H1 (cell line): ENCODE results near the gene PPP1CA. TPM values are rescaled to one million over a fixed set of nuclear protein-coding genes. Genes with fewer than 3 reads are reported as not detected.

ENCODE experiments used
- polyA plus RNA-seq, 7 experiments: library from polyadenylated mRNA; depleted of rRNA in 3 of 7; stranded (reverse) in 5 of 7; unstranded in 2 of 7; fragments of >200 nt in 5 of 7; fragments of 200-250 nt in 2 of 7; gene quantifications; 1 replicate in 5 of 7; 2 replicates in 1 of 7; 4 replicates in 1 of 7; pipeline versions ENCODE4 v1.2.1 to v1.2.3, GENCODE V29; 2011 to 2013; ENCODE audit warnings: missing spikeins in 2 of 7, mixed read lengths in 2 of 7
- small RNA-seq: library from polyadenylated mRNA; stranded (forward); fragments of <200 nt; extraction: miRNeasy Mini kit (QIAGEN cat#:217004); gene quantifications from one replicate; pipeline ENCODE3, GENCODE V24; 2013; ENCODE audit not compliant: insufficient read depth
- total RNA-seq: library from RNA; stranded (reverse); fragmentation: NEBNext Ultra II Directional; extraction: Animal tissue kit (Norgen Biotek cat#: 25700); gene quantifications from 2 replicates; pipeline ENCODE4 v1.2.1, GENCODE V29; 2021

The PPP1CA gene
- total and polyA plus RNA-seq, 2 of the 8 experiments (the other 6 are each of a cell fraction or from before 2014, with no cell fraction given), result 198 to 359 TPM

Small RNA genes within 50 kb of the gene (small RNA-seq; reads per million reads assigned to genes)
- not detected for gene RN7SKP239
- gene RNU6-1238P, result not detected

Other genes with a start within 250 kb of the PPP1CA start
- gene GRK2, start 135.4 kb downstream of the PPP1CA start, total RNA-seq, result 47.3 and 51.4 TPM in 2 replicates
- gene GRK2, start 135.4 kb downstream of the PPP1CA start, polyA plus RNA-seq (2011; rRNA removed), result 49.7 and 67.8 TPM in 2 replicates
- gene ANKRD13D, start 112.6 kb downstream of the PPP1CA start, total RNA-seq, result 24.9 and 29.2 TPM in 2 replicates
- gene ANKRD13D, start 112.6 kb downstream of the PPP1CA start, polyA plus RNA-seq (2011; rRNA removed), result 26.5 and 35.5 TPM in 2 replicates
- 19.8 and 23.6 TPM in 2 replicates for gene SSH3, start 98.3 kb downstream of the PPP1CA start, total RNA-seq
- 16.9 and 23.6 TPM in 2 replicates for gene SSH3, start 98.3 kb downstream of the PPP1CA start, polyA plus RNA-seq (2011; rRNA removed)
- gene POLD4, start 48.3 kb downstream of the PPP1CA start, total RNA-seq, result 18.5 and 21.2 TPM in 2 replicates
- 46.7 and 72.0 TPM in 2 replicates for gene POLD4, start 48.3 kb downstream of the PPP1CA start, polyA plus RNA-seq (2011; rRNA removed)
- 0.32 and 0.57 TPM in 2 replicates for gene CLCF1, start 28.3 kb downstream of the PPP1CA start, total RNA-seq
- gene CLCF1, start 28.3 kb downstream of the PPP1CA start, polyA plus RNA-seq (2011; rRNA removed), result 1.2 and 2.6 TPM in 2 replicates
- gene RAD9A, start 9.9 kb downstream of the PPP1CA start, total RNA-seq, result 20.8 and 22.2 TPM in 2 replicates
- gene RAD9A, start 9.9 kb downstream of the PPP1CA start, polyA plus RNA-seq (2011; rRNA removed), result 25.5 and 29.6 TPM in 2 replicates
- 0.69 TPM in 1 of 2 replicates, not detected in the other for gene TBC1D10C, start 2.2 kb upstream of the PPP1CA start, total RNA-seq
- 0.27 and 0.35 TPM in 2 replicates for gene TBC1D10C, start 2.2 kb upstream of the PPP1CA start, polyA plus RNA-seq (2011; rRNA removed)
- 0.61 and 1.1 TPM in 2 replicates for gene CARNS1, start 13.8 kb upstream of the PPP1CA start, total RNA-seq
- 0.82 and 0.96 TPM in 2 replicates for gene CARNS1, start 13.8 kb upstream of the PPP1CA start, polyA plus RNA-seq (2011; rRNA removed)
- 41.0 and 43.9 TPM in 2 replicates for gene RPS6KB2, start 26.6 kb upstream of the PPP1CA start, total RNA-seq
- 47.1 and 58.6 TPM in 2 replicates for gene RPS6KB2, start 26.6 kb upstream of the PPP1CA start, polyA plus RNA-seq (2011; rRNA removed)
- gene PTPRCAP, start 35.8 kb upstream of the PPP1CA start, total RNA-seq, result 0.78 and 1.4 TPM in 2 replicates
- 6.7 and 9.5 TPM in 2 replicates for gene PTPRCAP, start 35.8 kb upstream of the PPP1CA start, polyA plus RNA-seq (2011; rRNA removed)
- gene CORO1B, start 41.6 kb upstream of the PPP1CA start, total RNA-seq, result 77.1 and 84.3 TPM in 2 replicates
- 131 and 148 TPM in 2 replicates for gene CORO1B, start 41.6 kb upstream of the PPP1CA start, polyA plus RNA-seq (2011; rRNA removed)
- not detected in 2 replicates for gene GPR152, start 50.9 kb upstream of the PPP1CA start, total RNA-seq
- gene GPR152, start 50.9 kb upstream of the PPP1CA start, polyA plus RNA-seq (2011; rRNA removed), result not detected in 2 replicates
- gene CABP4, start 53.5 kb upstream of the PPP1CA start, total RNA-seq, result not detected in 2 replicates
- gene CABP4, start 53.5 kb upstream of the PPP1CA start, polyA plus RNA-seq (2011; rRNA removed), result 0.03 TPM in 1 of 2 replicates, not detected in the other
- gene TMEM134, start 67.4 kb upstream of the PPP1CA start, total RNA-seq, result 32.4 and 33.5 TPM in 2 replicates
- gene TMEM134, start 67.4 kb upstream of the PPP1CA start, polyA plus RNA-seq (2011; rRNA removed), result 229 and 268 TPM in 2 replicates
- 28.8 and 29.8 TPM in 2 replicates for gene AIP, start 81.2 kb upstream of the PPP1CA start, total RNA-seq
- gene AIP, start 81.2 kb upstream of the PPP1CA start, polyA plus RNA-seq (2011; rRNA removed), result 54.4 and 68.6 TPM in 2 replicates
- gene PITPNM1, start 103.5 kb upstream of the PPP1CA start, total RNA-seq, result 52.7 and 55.0 TPM in 2 replicates
- gene PITPNM1, start 103.5 kb upstream of the PPP1CA start, polyA plus RNA-seq (2011; rRNA removed), result 27.2 and 45.1 TPM in 2 replicates
- 47.3 and 49.6 TPM in 2 replicates for gene CDK2AP2, start 106.3 kb upstream of the PPP1CA start, total RNA-seq
- 65.1 and 89.6 TPM in 2 replicates for gene CDK2AP2, start 106.3 kb upstream of the PPP1CA start, polyA plus RNA-seq (2011; rRNA removed)
- gene CABP2, start 121.6 kb upstream of the PPP1CA start, total RNA-seq, result not detected in 2 replicates
- not detected in 2 replicates for gene CABP2, start 121.6 kb upstream of the PPP1CA start, polyA plus RNA-seq (2011; rRNA removed)
- 1,454 and 1,516 TPM in 2 replicates for gene GSTP1, start 182.0 kb upstream of the PPP1CA start, total RNA-seq
- 3,329 and 3,697 TPM in 2 replicates for gene GSTP1, start 182.0 kb upstream of the PPP1CA start, polyA plus RNA-seq (2011; rRNA removed)
- gene NDUFV1, start 205.1 kb upstream of the PPP1CA start, total RNA-seq, result 131 TPM in 2 replicates
- 125 and 192 TPM in 2 replicates for gene NDUFV1, start 205.1 kb upstream of the PPP1CA start, polyA plus RNA-seq (2011; rRNA removed)
- gene NUDT8, start 228.1 kb upstream of the PPP1CA start, total RNA-seq, result 8.3 and 8.9 TPM in 2 replicates
- 7.2 and 11.0 TPM in 2 replicates for gene NUDT8, start 228.1 kb upstream of the PPP1CA start, polyA plus RNA-seq (2011; rRNA removed)
- gene TBX10, start 237.9 kb upstream of the PPP1CA start, total RNA-seq, result not detected in 2 replicates
- gene TBX10, start 237.9 kb upstream of the PPP1CA start, polyA plus RNA-seq (2011; rRNA removed), result 0.09 and 0.17 TPM in 2 replicates
- gene ACY3, start 248.9 kb upstream of the PPP1CA start, total RNA-seq, result not detected in 2 replicates
- 0.08 and 0.24 TPM in 2 replicates for gene ACY3, start 248.9 kb upstream of the PPP1CA start, polyA plus RNA-seq (2011; rRNA removed)